ENCODE data around the gene C2CD2. TPM values are rescaled to one million over a fixed set of nuclear protein-coding genes. Genes with fewer than 3 reads are reported as not detected.

Gene C2CD2
- total RNA-seq, 1 donor from 2014 or later: 15.8 TPM

DNA sequence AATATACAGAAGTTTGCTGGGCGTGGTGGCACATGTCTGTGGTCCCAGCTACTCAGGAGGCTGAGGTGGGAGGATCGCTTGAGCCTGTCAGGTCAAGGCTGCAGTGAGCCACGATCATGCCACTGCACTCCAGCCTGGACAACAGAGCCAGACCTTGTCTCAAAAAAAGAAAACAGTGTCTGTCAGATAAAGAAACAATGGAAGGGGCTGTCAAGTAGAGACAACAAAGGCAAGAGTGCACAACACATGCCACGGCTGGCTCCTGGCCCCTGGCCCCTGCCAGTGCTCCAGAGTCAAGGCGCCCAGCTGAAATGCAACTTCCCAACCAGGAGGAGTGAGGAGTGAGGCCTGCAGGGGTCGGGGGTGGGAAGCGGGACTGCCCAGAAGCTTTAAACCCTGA lies 107.3 kb downstream of the C2CD2 start:
- H3K27me3 ChIP-seq (ENCODE audit: control insufficient read depth, insufficient read depth, low read length): no peaks in the 10 kb centered on the region
- H3K4me3 ChIP-seq (ENCODE audit: low read depth, low read length): no peak overlapping the region
- TF ChIP-seq CTCF (IDR thresholded peaks at IDR 0.05; ENCODE audit: insufficient read depth, low read length, poor library complexity, severe bottlenecking): no peak
- DNase-seq (ENCODE audit: low read depth): no peak
- H3K36me3 ChIP-seq (ENCODE audit: control insufficient read depth, insufficient read depth, low read length): no peaks in the 10 kb centered on the region

DNA sequence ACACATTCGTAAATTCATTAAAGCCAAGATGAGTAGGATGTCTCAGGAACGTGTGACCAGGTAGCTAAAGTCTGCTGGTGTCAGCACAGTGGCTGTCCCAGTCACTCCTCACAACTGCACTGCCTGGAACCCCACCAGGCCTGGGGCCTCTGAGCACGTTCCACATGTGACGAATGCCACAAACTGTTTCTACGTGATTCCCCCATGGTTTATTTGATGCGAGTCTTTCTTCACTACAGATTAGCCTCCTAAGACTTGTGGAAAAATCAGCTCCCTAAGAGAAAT lies 107.8 kb downstream of the C2CD2 start:
- no peaks in the 10 kb centered on the region for H3K27me3 ChIP-seq (ENCODE audit: control insufficient read depth, insufficient read depth, low read length)
- H3K4me3 ChIP-seq (ENCODE audit: low read depth, low read length): no peak overlapping the region
- no peak for DNase-seq (ENCODE audit: low read depth)
- no peak for TF ChIP-seq CTCF (IDR thresholded peaks at IDR 0.05; ENCODE audit: insufficient read depth, low read length, poor library complexity, severe bottlenecking)
- H3K36me3 ChIP-seq (ENCODE audit: control insufficient read depth, insufficient read depth, low read length): no peaks in the 10 kb centered on the region

- no peaks in the 10 kb centered on the region for H3K36me3 ChIP-seq (ENCODE audit: control insufficient read depth, insufficient read depth, low read length)
- H3K4me3 ChIP-seq (ENCODE audit: low read depth, low read length): no peak overlapping the region
- no peak for DNase-seq (ENCODE audit: low read depth)
- TF ChIP-seq CTCF (IDR thresholded peaks at IDR 0.05; ENCODE audit: insufficient read depth, low read length, poor library complexity, severe bottlenecking): no peak
- H3K27me3 ChIP-seq (ENCODE audit: control insufficient read depth, insufficient read depth, low read length): no peaks in the 10 kb centered on the region
Measured at GRCh38 chr21:41845310-41846032, 108.3 kb downstream of the C2CD2 start.

- Histone ChIP-seq H3K27me3 (ENCODE audit: control insufficient read depth, insufficient read depth, low read length) (no peaks in the 10 kb centered on the region), H3K36me3 (ENCODE audit: control insufficient read depth, insufficient read depth, low read length) (no peaks in the 10 kb centered on the region), H3K4me3 (ENCODE audit: low read depth, low read length) (no peak overlapping the region)
- no peak for TF ChIP-seq CTCF (IDR thresholded peaks at IDR 0.05; ENCODE audit: insufficient read depth, low read length, poor library complexity, severe bottlenecking)
- DNase-seq (ENCODE audit: low read depth): no peak
Measured at GRCh38 chr21:41843584-41843983, 110.2 kb downstream of the C2CD2 start.

- no peaks in the 10 kb centered on the region for H3K36me3 ChIP-seq (ENCODE audit: control insufficient read depth, insufficient read depth, low read length)
- H3K4me3 ChIP-seq (ENCODE audit: low read depth, low read length): no peak overlapping the region
- H3K27me3 ChIP-seq (ENCODE audit: control insufficient read depth, insufficient read depth, low read length): no peaks in the 10 kb centered on the region
- no peak for DNase-seq (ENCODE audit: low read depth)
- no peak for TF ChIP-seq CTCF (IDR thresholded peaks at IDR 0.05; ENCODE audit: insufficient read depth, low read length, poor library complexity, severe bottlenecking)
Measured at GRCh38 chr21:41840880-41841279, 112.9 kb downstream of the C2CD2 start.

GRCh38 chr21:41839387-41840000 lies 114.3 kb downstream of the C2CD2 start:
- Histone ChIP-seq H3K4me3 (ENCODE audit: low read depth, low read length) (no peak overlapping the region), H3K27me3 (ENCODE audit: control insufficient read depth, insufficient read depth, low read length) (no peaks in the 10 kb centered on the region), H3K36me3 (ENCODE audit: control insufficient read depth, insufficient read depth, low read length) (no peaks in the 10 kb centered on the region)
- DNase-seq (ENCODE audit: low read depth): no peak
- no peak for TF ChIP-seq CTCF (IDR thresholded peaks at IDR 0.05; ENCODE audit: insufficient read depth, low read length, poor library complexity, severe bottlenecking)

All from kidney epithelial cell (primary cell).